NCI-H2196 (cell line): ENCODE data around the gene YTHDF1.

Source experiments
- DNase-seq: peaks from one replicate; lab custom pipeline; 2025; ENCODE audit not compliant: unreplicated experiment; lab: John Stamatoyannopoulos, UW

Gene YTHDF1

DNA sequence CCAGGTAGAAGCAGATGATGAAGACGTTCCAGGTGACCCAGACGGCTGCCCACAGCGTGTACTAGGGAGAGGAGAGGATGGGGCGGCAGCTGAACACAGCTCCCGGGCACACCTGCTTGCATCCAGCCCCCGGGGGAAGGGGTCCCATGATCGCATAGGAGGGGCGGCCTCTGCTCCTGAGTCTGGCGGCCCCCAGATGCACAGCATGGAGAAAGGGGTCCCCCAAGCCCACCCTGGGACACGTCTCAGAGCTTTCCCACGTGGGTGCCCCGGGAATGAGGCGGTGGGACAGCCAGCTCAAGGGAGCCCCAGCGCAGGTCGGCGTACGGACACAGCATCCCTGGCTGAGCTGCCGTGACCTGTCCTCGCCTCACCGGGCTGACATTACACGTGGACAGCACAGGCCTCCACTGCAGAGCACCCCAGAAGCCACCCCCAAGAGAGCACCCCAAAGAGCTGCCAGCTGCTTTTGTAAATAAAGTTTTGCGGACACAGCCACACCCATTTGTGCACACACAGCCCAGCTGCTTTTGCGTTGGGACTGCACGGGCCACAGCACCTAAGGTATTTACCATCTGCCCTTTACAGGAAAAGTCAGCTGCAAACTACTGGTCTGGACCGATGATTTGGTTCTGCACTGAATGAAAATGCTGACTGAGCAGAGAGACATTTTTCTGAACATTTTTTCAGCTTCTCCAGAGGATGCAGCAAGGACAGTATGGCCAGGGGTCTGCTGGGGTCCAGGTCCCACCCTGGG, 33.1 kb upstream of the YTHDF1 start:
- DNase-seq = no peak

DNA sequence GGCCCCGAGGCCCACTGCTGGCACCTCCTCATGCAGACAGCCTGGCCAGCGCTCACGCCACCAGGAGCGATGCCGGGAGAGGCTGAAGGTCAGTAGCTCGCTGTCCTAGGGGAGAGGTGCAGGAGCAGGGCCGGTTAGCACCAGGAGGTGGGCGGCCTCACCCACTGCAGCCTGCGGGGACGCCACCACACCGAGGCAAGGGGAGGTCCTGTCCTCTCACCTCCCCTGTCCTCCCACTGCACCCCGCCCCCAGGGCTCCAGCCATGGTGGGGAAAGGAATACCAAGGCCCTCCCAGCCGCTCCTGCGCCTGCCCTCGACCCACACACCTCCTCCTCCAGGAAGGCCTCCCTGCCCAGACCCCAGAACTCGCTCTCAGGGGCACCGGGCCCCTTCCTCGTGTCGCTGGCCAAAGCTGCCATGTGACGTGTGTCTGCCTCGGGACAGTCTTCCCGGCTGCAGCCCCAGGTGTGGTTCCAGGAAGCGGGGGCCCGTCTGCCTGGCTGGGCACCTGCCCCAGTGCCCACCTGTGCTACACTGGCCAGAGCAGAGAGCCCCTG, 31.8 kb upstream of the YTHDF1 start:
- no peak for DNase-seq

DNA sequence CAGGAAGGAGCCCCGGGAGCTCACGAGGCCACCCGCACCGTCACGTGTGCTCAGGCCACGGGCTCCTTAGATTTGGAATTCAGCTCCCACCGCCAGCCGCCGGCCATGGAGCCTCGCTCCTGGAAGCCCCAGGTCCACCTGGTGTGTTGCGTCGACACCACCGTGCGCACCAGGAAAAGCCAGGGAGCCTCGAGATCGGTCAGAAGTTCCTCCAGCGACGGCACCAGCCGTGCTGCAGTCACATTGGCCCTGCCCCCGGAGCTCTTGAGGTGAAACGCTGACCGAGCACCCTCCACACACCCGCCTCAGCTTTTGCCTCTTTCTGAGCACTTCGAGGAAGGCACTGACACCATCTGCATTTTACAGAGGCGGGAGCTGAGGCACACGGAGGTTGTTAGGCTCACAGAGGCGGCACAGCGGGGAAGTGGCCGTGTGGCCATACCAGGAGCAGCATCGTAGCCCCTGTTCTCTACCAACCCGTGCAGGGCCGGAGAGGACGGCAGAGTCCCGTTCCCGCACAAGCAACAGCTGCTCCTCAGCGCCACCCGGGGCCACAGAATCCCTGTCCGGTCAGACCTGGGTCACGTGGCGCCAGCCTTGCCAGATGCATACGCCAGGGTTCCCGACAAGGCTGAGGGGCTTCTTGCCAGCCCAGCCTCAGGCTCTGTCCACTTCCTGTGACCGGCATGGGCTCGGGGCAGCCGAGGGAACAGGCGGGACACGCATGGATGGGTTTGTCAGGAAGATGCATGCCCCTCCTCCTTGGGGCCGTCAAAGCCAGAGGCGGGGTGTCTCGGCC, 30.8 kb upstream of the YTHDF1 start:
- DNase-seq = no peak

DNA sequence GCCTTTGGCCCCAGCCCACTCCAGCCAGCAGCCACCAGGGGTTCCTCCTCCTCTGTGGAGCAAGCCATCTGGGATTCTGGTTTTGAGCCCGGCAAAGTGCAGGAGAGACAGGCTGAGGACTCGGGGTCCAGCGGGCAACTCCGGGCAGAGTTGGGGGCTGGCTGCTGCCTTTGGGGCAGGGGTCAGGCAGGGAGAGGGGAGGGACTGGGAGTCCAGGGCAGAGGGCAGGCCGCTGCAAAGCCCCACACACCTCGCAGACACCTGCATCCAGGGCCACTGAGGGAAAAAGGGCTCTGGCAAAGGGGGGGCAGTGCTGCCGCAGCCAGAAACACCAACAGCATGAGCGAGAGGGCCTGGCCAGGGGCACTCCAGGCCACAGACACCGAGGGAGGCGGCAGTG, 28.5 kb upstream of the YTHDF1 start:
- no peak for DNase-seq

DNA sequence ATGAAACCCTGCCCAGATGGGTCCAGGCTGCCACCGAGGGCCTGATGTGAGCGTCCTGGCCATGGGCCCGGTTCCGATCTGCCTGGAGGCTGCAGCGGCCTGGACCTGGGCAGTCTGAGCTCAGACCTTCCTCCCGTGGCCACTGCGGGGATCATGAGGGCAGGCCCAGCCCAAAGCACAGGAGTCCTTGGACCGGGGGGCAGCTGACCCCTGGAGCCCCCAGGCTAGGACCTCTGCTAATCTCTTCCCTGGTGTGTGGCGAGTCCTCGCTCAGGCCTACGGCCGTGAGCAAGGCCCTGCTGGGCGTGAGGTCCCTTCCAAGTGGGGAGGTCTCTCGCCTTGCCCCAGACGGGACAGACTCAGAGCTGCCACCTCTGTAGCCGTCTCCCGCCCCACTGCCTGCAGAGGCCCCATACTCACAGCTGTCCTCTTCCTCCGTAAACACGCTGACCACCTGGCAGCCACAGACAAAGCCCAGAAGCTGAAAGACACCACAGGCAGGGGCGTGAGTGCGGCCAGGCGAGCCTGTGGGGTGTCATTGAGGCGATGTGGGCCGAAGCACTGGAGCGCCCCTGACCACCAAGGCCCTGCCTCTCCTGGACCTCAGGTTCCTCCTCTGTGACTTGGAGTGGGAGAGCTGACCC, 27.8 kb upstream of the YTHDF1 start:
- no peak for DNase-seq

DNA sequence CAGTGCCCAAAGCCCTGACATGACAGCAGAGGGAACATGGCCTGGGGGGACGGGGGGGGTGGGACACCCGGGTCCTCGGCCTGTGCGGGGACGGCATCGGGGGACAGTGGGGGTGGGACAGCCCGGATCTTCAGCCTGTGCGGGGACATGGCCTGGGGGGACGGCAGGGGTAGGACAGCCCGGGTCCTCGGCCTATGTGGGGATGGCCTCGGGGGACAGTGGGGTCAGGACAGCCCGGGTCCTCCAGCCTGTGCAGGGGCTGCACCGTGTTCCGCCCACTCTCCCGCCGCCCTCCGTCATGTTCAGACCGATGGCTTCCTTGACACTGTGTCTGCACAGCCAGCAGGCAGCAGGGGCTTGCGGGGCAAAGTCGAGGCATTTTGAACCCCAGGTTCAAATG, 26.8 kb upstream of the YTHDF1 start:
- DNase-seq = no peak

DNA sequence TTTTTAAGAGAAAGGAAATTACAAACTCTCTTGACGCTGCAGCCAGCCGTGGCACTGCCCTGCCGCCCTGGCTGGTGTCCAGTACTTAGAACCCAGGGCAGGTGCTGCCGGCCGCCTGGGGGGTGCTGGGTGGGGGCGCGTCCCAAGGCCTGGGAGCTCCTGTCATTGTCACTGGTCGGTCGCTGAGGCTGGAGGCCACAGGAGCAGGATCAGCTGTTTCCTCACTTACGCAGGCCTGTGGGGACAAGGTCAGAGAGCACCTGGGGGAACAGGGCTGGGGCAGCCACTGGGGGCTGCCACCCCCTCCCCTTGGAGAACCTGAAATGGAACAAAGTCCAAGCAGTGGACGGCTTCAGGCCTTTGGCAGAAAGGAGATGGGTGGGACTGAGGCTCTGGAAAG, 25.3 kb upstream of the YTHDF1 start:
- peak; percentile 54 for DNase-seq

DNA sequence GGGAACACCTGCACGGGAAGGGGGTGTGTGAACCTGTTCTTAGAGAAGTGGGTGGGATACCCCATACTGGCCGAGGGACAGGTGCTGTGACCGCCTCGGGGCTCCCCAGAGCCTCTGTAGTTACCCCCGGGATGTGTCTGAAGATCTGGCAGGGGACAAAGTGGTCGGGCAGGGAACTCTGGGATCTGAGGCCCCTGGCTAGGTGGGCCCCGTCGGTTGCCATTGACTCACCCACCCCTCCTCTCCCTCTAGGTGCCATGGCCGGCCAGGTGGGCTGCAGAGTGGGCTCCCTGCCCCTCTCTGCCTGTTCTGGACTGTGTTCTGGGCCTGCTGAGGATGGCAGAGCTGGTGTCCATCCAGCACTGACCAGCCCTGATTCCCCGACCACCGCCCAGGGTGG, 24.1 kb upstream of the YTHDF1 start:
- no peak for DNase-seq

DNA sequence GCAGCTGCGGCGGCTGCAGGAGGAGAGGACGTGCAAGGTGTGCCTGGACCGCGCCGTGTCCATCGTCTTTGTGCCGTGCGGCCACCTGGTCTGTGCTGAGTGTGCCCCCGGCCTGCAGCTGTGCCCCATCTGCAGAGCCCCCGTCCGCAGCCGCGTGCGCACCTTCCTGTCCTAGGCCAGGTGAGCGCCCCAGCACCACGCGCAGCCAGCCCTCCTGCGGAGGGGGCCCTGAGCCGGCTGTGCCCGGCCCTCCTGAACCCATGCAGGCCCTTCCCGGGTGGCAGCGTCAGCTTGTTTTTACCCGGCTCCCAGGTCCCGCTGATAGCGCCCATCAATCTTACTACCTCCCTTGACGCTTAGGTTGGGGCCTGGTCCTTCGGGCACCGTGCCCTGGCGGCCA, 23.5 kb upstream of the YTHDF1 start:
- DNase-seq = no peak

DNA sequence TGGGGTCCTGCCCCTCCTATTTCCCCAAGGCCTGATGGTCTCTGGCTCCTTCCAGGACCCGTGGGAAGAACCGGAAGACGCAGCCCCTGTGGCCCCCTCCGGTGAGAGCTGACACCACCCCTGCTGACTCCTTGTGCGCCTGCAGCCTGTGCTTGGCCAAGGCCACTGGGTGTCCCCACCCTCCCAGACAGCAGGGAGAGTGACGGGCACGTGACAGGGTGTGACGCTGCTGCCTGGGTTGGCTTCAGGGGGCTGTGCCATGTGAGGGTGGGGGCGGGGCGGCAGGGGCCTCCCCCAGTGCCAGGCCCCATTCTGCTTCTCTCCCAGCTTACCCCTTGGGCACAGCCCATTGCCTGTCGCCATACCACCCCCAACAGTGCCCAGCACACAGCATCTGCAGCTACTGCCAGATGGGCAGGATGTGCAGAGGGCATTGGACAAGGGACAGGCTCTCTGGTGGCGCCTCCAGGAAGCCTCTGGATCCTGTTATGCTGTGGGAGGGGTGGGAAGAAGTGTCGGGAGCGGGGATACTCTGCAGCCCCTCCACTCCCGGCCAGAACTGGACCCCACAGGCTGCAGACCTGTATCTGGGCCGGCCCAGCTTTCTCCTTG, 22.7 kb upstream of the YTHDF1 start:
- no peak for DNase-seq

DNA sequence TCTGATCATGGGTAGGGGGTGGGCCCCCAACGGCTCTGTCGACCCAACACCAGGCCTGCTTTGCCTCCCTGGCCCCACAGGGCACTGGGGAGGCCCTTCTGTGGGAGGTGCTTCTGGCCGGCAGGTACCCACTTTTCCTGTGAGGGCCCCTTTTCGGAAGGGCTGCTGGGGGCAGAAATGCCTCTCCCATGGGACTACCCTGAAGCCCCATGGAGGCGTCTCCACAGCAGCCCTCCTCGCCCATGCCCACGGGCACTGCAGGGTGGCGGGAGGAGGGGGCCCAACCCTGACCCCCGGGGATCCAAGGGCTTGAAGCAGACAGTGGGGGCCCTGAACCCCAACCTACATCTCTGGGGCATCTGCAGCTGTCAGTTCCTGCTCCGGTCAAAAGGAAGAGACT, 22.1 kb upstream of the YTHDF1 start:
- no peak for DNase-seq

DNA sequence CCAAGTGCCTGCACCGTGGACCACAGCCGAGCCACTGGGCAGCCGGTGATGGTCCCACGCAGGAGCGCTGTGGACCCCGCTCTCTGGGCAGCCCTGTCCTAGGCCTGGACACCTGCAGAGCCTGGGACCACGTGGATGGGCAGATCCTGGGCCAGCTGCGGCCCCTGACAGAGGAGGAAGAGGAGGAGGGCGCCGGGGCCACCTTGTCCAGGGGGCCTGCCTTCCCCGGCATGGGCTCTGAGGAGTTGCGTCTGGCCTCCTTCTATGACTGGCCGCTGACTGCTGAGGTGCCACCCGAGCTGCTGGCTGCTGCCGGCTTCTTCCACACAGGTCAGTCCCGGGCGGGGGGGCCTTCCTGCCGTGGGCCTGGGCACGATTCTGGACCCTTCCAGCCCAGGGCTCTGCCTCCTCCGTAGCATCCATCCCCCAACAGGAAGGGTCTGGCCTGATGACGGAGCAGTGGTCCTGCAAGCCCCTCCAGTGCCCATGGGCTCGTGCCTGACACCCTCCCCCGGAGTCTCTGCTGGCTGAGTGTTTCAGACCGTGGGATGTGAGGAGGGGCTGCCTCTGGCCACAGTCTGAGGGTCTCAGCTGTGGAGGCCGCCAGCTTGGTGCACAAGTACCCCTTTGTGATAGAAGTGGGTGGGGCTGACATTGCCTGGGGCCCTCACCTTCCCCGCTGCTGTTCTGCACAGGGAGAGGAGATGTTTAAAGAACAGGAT, 20.3 kb upstream of the YTHDF1 start:
- no peak for DNase-seq

DNA sequence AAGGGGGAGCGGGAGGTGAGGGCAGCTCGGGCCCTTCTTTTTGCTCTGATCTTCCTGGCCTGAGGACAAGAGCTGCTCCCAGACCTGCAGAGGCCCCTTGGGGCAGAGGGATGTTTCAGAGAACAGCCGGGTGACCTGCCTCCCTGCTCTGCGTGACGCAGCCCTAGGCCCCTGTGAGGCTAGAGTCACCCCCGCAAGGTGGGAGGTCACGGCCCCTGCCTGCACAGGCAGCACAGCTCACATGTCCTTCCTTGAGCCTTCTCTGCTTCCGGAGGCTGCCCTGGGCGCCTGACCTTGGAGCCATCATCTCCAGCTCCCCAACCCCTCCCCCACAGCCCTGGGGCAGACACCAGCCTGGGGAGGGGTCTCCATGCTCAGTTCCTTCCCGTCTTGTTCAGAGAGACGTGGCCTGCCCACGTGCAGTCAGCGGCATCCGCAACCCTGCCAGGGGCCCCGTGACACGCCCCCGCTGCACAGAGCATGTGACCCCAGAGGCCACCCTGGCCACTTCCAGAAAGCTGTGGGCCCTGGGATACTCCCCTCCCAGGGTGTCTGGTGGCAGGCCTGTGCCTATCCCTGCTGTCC, 19.6 kb upstream of the YTHDF1 start, which contains the start of gene BIRC7:
Gene BIRC7, plus strand, starts transcription at position 507 of the 585 bp plus-strand sequence. CDS start 192 bp downstream, outside the sequence.
- DNase-seq = no peak

DNA sequence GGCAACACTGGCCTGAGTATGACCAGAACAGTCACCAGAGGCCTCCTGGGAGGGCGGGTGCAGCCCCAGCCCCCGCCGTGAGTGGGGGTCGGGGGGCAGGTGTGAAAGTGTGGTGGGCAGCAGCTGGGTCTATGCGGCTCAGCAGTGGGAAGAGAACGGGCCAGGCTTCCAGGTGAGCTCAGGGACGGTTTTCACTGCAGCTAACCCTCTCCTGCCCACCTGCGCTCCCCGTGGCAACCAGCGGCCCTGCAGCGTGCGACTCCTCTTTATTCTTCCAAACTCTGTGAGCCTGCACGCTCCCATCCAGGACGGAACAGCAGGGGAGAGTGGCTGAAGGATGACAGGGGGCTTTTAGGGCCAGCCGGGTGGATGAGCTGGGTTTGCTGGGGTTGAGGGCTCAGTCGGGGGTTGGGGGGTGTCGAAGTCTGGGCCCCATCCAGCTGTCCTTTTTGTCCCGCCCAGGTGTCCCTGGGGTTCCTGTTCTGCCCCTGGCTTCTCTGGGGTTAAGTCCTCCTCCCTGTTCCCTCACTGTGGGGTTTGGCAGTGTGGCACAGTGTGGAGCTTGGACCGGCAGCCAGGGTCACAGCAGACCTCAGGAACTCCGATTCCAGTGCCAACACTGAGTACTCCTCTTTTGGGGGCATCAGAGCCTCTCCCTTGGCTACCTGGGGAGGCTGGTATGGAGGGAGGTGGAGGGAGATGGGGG, 18.9 kb upstream of the YTHDF1 start:
- DNase-seq = peak; percentile 20

DNA sequence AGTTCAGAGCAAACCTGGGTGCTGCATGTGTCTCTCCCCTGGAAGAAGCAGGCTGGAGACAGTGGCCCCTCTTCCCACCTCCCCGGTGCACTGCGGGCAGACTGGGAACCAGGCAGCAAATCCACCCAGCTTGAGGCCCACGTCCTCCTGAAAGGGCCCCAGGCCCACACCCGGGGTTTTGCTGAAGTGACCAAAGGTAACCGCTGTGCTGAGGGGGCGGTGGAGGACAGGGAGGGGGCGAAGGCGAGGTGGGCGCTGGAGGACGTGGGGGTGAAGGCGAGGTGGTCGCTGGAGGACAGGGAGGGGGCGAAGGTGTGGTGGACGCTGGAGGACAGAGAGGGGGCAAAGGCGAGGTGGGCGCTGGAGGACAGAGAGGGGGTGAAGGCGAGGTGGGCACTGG, 18.0 kb upstream of the YTHDF1 start:
- DNase-seq = no peak

DNA sequence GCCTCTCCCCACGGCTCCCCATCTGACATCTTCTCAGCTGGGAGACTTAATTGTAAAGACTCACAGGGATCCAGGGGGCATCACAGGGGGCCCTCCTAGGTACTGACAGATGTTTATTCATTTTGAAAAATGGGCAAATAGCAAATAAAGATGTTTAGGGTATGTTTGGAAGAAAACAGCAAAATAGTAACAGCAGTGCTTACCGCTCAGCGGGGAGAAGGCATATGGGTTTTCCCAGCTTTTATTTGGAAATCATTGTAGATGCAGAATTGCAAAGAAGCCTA, 17.1 kb upstream of the YTHDF1 start:
- no peak for DNase-seq

DNA sequence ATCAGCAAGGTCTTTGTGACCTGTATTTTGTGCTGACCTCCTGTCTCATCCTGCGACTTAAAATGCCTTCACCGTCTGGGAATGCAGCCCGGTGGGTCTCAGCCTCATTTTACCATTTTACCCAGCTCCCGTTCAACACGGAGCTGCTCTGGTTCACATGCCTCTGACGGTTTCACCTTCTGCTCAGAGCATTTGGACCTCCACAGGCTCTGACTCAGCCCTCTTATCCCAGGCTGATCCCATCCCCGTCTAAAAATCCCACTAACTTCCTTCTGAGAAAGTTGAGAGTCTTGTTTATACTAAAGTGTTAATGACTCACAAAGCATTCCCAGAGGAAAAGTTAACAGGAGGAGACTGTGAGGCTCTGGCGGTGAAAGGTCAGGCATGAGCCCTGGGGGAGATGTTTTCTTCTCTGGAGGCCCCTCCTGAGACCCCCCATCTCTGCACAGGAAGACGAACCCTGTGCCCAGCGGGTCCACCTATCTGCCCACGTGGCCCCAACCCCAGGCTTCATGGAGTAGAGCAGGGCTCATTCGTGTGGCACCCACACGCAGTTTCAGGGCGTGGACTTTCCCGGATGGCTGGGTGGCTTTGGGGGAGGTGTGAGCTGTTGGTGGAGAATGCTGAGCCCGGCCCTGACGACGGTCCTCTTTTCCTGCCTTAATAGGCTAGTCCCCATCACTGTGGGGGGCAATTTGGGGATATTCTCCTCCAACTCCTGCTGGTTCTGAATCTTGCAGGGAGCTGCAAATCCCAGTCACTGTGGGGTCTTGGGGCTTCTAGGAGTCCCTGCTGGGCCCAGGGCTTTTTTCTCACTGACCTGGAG, 16.5 kb upstream of the YTHDF1 start:
- no peak for DNase-seq

DNA sequence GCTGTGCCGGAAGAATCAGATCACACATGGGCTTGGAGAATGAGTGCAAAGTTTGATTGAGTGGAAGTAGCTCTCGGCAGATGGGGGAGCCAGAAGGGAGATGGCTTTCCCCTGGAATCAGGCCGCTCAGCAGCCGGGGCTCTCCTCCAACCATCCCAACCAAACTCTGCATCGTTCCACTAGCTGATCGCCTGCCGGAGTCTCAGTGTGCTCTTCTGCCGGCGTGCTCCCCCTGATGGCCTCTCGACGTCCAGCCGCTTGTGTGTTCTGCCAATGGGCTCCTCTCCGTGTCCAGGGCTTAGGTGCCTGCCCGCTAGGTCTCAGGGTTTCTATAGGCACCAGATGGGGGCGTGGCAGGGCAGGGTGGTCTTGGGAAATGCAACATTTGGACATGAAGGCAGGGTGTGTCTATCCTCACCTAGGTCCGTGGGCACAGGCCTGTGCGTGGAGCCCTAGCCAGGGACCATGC, 14.9 kb upstream of the YTHDF1 start:
- DNase-seq = no peak

DNA sequence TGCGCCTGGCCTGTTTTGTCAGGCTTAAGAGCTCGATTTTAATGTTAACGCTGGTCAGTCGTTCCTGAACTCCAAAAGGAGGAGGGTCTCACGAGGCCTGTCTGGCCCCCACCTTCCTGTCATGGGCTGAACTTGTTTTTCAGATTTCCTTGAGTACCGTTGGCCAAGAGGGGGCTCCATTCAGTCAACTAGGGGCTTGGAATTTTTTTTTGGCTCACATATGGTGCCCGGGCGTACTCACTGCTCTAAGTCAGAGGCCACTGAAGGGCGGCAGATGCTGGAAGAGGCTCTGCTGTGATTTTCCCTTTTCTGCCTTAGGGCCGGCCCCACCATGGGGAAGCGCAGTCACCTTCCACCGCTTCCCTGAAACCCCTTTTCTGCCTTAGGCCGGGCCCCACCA, 12.9 kb upstream of the YTHDF1 start:
- no peak for DNase-seq
